ENCODE data around the gene ASXL2.
"Not testable (repeated sequence)": the region's sequence is repeated elsewhere in the genome, so short reads cannot be mapped to it uniquely, and the experiment has no call there.

ASXL2 gene

GRCh38 chr2:25832897-25833296 is 45.4 kb downstream of the ASXL2 start:
- no peak for DNase-seq (ENCODE audit: low read depth)

GRCh38 chr2:25831746-25832449 is 46.4 kb downstream of the ASXL2 start:
- no peak for DNase-seq (ENCODE audit: low read depth)

GRCh38 chr2:25829828-25830227 is 48.5 kb downstream of the ASXL2 start:
- no peak for DNase-seq (ENCODE audit: low read depth)

GRCh38 chr2:25829377-25829704 is 48.9 kb downstream of the ASXL2 start:
- DNase-seq (ENCODE audit: low read depth) = no peak

GRCh38 chr2:25828532-25829376 is 49.5 kb downstream of the ASXL2 start:
- not testable (repeated sequence) for DNase-seq (ENCODE audit: low read depth)

GRCh38 chr2:25825238-25825637 is 53.0 kb downstream of the ASXL2 start:
- DNase-seq (ENCODE audit: low read depth) = no peak

- DNase-seq (ENCODE audit: low read depth) = no peak
Observed at GRCh38 chr2:25824718-25825117, 53.6 kb downstream of the ASXL2 start.

- no peak for DNase-seq (ENCODE audit: low read depth)
Observed at GRCh38 chr2:25824216-25824615, 54.1 kb downstream of the ASXL2 start.

GRCh38 chr2:25822190-25823117 is 55.8 kb downstream of the ASXL2 start:
- peak; percentile 62 for DNase-seq (ENCODE audit: low read depth)

GRCh38 chr2:25821225-25822056 is 56.8 kb downstream of the ASXL2 start:
- no peak for DNase-seq (ENCODE audit: low read depth)

- DNase-seq (ENCODE audit: low read depth) = no peak
Observed at GRCh38 chr2:25819597-25820039, 58.7 kb downstream of the ASXL2 start.

GRCh38 chr2:25817630-25818029 is 60.7 kb downstream of the ASXL2 start:
- no peak for DNase-seq (ENCODE audit: low read depth)

GRCh38 chr2:25817006-25817405 is 61.3 kb downstream of the ASXL2 start:
- DNase-seq (ENCODE audit: low read depth) = no peak

- DNase-seq (ENCODE audit: low read depth) = no peak
Observed at GRCh38 chr2:25816249-25816648, 62.0 kb downstream of the ASXL2 start.

- DNase-seq (ENCODE audit: low read depth) = no peak
Observed at GRCh38 chr2:25814681-25815080, 63.6 kb downstream of the ASXL2 start.

- DNase-seq (ENCODE audit: low read depth) = no peak
Observed at GRCh38 chr2:25810428-25810827, 67.9 kb downstream of the ASXL2 start.

- DNase-seq (ENCODE audit: low read depth) = no peak
Observed at GRCh38 chr2:25809646-25810045, 68.6 kb downstream of the ASXL2 start.

GRCh38 chr2:25808006-25808383 is 70.3 kb downstream of the ASXL2 start:
- DNase-seq (ENCODE audit: low read depth) = no peak

- DNase-seq (ENCODE audit: low read depth) = no peak
Observed at GRCh38 chr2:25806941-25807340, 71.3 kb downstream of the ASXL2 start.

- DNase-seq (ENCODE audit: low read depth) = no peak
Observed at GRCh38 chr2:25805987-25806386, 72.3 kb downstream of the ASXL2 start.

GRCh38 chr2:25804338-25804737 is 73.9 kb downstream of the ASXL2 start:
- DNase-seq (ENCODE audit: low read depth) = no peak
